HG02973 (cell line): Measurements from ENCODE around the gene SMARCA4.
"Not testable (repeated sequence)": the region's sequence is repeated elsewhere in the genome, so short reads cannot be mapped to it uniquely, and the experiment has no call there.

Experiments used
- ATAC-seq: cut with Tn5 transposase; IDR thresholded peaks from one replicate; pipeline ENCODE4 v1.9.1; 2021; ENCODE audit warnings: moderate library complexity; ENCODE audit not compliant: unreplicated experiment

The SMARCA4 gene

DNA sequence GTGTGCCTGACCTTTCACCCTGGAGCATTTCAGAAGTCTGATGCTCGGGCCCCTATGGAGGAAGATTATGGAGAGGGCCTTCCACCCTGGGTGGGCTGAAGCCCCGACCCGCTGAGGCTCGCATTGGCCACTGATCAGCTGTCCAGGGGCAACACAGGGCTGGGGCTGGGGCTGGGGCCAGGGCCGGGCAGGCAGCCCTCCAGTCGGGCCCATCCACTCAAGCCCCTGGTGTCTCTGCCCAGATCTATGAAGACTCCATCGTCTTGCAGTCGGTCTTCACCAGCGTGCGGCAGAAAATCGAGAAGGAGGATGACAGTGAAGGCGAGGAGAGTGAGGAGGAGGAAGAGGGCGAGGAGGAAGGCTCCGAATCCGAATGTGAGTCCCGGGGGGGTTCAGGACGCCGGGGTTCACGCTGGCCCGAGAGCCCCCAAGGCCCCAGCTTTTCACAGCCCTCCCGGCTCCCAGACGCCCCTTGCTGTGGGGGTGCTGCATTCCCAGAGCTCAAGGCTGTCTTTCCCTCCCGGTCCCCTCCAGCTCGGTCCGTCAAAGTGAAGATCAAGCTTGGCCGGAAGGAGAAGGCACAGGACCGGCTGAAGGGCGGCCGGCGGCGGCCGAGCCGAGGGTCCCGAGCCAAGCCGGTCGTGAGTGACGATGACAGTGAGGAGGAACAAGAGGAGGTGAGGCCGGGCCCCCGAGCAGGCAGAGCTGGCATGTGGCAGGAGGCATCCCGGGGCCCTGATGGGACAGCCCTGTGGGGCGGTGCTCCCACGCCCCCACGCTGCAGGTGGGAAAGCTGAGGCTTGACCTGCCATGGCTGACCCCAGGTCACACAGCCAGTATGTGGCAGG lies 98.9 kb downstream of the SMARCA4 start:
- ATAC-seq = no peak

DNA sequence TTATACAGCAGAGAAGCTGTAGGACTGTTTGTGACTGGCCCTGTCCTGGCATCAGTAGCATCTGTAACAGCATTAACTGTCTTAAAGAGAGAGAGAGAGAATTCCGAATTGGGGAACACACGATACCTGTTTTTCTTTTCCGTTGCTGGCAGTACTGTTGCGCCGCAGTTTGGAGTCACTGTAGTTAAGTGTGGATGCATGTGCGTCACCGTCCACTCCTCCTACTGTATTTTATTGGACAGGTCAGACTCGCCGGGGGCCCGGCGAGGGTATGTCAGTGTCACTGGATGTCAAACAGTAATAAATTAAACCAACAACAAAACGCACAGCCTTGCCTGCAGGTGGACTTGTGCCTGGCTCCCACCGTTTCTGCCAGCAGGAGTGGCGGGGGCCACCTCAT lies 101.1 kb downstream of the SMARCA4 start:
- no peak for ATAC-seq

DNA sequence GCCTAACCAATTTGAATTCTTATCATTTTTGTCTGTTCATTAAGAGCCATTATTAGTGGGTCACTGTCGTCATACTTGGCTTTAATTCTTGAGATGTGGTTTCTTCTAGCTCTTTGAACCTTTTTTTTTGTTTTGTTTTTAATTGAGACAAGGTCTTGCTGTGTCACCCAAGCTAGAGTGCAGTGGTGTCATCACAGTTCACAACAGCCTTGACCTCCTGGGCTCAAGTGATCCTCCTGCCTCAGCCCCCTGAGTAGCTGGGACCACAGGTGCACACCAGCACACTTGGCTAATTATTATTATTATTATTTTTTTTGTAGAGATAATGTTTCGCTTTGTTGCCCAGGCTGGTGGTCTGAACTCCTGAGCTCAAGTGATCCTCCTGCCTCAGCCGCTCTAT lies 102.6 kb downstream of the SMARCA4 start:
- no peak for ATAC-seq

DNA sequence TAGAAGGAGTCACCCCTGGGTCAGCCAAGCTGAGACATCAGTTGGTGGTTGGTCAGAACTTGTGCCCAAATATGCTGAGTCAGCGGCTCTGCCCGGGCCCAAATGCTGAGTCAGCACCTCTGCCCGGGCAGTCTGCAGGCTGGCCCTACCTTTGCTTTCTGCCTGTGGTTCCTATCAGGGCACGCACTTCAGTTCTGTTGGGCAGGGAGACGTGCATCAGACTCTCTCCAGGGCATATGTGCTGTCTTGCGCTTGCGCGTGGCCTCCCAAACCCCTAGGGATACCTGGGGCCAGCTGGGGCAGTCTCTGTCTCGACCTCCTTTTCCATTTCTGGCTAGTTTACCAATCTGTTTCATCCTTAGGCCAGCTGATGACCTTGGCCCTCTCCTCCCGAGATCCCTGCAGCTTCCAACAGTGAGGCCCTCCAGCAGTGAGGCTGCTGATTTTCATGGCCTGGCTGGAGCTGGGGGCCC lies 104.0 kb downstream of the SMARCA4 start:
- no peak for ATAC-seq

DNA sequence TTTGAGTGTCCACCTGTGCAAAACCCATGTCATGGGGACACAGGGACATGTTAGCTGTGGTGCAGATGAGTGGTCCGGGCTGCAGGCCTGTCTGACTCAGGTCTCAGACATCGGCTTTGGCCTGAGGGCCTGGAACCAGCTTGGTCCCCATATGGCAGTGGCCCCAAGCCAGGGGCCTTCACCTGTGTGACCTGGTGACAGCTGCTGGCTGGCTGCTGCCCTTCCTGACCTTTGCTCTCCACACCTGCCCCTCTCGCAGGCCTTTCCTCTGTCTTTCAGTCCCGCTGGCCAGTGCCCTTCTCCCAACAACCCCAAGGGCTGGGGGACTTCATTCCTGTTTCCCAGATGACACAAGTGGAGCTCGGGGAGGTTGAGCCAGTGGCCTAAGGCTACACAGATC lies 105.5 kb downstream of the SMARCA4 start:
- no peak for ATAC-seq

DNA sequence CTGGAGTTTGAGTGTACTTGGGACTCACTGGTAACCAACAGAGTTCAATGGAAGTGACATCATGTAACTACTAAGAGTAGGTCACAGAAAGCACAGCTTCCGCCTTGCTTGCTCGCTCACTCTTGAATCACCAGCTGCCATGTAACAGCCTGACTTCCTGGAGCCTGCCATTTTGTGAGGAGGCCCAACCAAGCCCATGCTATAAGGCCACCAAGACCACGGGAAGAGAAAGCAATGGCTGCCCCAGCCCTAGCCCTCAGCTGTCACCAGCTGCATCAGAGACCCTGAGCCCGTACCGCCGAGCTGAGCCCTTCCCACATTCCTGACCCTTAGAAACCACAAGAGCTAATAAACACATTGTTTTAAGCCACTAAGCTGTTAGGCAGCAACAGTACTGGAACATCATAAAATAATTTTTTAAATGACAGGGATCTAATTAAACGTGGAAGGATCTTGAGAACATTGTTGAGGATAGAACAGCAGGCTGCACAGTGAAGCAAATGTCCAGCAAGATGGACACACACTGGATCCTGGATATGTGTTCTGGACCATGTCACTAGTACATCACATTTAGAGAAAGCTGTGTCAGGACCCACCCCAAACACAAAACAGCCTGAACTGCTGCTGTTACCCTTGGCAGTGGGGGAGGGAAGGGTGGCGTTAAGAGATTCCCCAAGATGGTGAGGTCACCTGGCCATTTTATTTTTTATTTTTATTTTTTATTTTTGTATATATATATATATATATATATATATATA lies 106.7 kb downstream of the SMARCA4 start:
- no peak for ATAC-seq

DNA sequence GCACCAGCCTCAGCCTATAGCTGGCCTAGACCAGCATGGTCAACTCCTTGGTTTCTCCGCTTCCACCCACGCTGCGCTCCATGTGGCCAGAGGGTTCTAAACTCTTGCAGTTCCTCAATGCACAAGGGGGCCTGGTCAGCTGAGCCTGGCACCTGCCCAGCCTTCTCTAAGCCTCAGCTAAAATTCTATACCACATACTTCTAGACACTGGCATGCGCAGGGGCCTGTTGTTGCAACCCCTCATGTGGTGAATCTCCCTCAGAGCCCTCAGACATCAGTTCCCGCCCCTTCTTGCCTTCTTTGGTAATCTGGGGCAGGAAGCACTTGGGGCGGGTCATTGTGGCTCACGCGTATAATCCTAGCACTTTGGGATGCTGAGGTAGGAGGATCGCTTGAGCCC lies 108.7 kb downstream of the SMARCA4 start:
- ATAC-seq = no peak

DNA sequence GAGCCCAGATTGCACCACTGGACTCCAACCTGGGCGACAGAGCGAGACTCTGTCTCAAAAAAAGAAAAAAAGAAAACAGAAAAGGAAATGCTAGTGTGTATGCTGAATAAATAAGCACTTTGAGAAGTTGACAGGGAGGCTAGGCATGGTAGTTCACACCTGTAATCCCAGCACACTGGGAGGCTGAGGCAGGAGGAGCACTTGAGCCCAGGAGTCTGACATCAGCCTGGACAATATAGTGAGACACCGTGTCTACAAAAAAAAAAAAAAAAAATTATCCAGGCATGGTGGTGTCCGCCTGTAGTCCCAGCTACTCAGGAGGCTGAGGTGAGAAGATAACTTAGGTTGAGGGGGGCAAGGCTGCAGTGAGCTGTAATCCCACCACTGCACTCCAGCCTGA lies 109.3 kb downstream of the SMARCA4 start:
- no peak for ATAC-seq

DNA sequence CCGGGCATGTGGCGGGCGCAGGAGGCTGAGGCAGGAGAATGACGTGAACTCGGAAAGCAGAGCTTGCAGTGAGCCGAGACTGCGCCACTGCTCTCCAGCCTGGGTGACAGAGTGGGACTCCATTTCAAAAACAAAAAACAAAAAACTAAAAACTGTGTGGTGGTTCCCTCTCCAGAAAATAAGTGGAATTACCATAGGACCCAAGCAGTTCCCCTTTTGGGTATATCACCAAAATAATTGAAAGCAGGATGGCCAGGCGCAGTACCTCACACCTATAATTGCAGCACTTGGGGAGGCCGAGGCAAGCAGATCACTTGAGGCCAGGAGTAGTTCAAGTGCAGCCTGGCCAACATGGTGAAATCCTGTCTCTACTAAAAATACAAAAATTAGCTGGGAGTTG lies 112.7 kb downstream of the SMARCA4 start:
- ATAC-seq = no peak

DNA sequence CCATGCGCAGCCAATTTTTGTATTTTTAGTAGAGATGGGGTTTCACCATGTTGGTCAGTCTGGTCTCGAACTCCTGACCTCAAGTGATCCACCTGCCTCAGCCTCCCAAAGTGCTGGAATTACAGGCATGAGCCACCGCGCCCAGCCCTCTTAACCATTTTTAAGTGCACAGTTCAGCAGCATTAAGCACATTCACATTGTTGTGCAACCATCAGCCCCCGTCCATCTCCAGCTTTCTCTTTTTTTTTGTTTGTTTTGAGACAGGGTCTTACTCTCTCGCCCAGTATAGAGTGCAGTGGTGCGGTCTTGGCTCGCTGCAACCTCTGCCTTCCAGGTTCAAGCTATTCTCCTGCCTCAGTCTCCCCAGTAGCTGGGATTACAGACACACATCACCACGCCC lies 116.0 kb downstream of the SMARCA4 start:
- not testable (repeated sequence) for ATAC-seq

DNA sequence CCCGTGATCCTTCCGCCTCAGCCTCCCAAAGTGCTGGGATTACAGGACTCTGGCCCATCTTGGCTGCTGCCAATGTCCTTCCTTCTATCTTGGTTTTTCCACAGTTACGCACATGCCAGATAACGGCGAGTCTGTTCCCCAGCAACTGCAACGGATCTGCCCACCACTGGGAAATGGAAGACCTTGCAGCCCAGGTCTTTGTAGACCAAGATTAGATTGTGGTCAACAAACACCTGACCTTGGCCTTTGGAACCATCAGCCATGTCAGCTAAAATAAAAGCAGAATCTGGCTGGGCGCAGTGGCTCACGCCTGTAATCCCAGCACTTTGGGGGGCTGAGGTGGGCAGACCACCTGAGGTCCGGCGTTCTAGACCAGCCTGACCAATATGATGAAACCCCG lies 118.1 kb downstream of the SMARCA4 start:
- ATAC-seq = no peak

DNA sequence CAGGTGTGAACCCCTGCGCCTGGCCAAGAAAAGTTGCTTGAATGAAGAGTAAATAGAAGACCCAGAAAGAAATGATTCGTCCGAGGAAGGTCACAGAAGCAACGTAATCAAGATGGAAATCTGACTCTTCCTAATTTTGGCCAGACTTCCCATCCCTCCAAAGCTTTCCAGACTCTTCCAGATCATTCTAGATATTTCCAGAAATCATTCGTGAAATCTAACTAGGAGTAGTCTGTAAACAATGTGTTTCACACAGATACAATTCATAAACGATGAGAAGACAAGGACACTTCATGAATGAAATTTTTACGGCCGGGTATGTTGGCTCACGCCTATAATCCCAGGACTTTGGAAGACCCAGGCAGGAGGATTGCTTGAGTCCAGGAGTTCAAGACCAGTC lies 119.2 kb downstream of the SMARCA4 start:
- ATAC-seq = no peak

DNA sequence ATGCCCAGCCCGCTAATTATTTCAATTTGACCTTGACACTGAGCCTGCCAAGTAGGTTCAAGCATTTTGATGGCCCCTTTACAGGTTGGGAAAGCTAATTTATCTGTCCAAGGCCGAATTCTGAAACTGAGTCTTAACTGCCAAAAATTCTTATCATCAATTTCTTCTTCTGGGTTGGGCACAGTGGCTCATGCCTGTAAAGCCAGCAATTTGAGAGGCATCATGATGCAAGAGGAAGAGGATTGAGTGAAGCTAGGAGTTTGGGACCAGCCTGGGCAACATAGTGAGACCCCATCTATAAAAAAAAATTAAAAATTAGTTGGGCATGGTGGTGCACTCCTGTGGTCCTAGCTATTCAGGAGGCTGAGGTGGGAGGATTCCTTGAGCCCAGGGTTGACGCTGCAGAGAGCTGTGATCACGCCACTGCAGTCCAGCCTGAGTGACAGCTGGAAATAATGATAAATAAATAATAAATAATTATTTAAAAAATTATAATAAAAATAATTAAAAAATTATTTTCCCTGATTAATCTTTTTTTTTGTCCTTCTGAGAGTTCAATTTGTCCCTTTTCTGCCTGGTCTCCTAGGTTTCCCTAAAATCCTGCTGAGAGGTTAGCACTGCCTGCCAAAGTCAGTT lies 127.2 kb downstream of the SMARCA4 start:
- ATAC-seq = no peak

DNA sequence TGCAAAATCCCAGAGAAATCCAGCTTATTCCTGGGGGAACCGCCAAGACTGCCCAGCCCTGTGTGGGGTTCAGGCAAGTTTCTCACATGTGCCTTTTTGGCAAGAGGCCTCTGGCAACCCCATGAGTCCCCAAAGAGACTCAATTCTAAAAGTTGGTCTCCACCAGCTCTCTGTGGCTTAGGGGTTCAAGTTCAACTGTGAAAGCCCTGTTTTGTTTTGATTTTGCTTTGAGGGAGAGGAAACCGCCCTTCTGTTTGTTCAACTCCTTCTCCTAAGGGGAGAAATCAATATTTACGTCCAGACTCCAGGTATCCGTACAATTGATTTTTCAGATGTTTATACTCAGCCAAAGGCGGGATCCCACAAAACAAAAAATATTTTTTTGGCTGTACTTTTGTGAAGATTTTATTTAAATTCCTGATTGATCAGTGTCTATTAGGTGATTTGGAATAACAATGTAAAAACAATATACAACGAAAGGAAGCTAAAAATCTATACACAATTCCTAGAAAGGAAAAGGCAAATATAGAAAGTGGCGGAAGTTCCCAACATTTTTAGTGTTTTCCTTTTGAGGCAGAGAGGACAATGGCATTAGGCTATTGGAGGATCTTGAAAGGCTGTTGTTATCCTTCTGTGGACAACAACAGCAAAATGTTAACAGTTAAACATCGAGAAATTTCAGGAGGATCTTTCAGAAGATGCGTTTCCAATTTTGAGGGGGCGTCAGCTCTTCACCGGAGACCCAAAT lies 127.8 kb downstream of the SMARCA4 start:
- ATAC-seq = no peak

DNA sequence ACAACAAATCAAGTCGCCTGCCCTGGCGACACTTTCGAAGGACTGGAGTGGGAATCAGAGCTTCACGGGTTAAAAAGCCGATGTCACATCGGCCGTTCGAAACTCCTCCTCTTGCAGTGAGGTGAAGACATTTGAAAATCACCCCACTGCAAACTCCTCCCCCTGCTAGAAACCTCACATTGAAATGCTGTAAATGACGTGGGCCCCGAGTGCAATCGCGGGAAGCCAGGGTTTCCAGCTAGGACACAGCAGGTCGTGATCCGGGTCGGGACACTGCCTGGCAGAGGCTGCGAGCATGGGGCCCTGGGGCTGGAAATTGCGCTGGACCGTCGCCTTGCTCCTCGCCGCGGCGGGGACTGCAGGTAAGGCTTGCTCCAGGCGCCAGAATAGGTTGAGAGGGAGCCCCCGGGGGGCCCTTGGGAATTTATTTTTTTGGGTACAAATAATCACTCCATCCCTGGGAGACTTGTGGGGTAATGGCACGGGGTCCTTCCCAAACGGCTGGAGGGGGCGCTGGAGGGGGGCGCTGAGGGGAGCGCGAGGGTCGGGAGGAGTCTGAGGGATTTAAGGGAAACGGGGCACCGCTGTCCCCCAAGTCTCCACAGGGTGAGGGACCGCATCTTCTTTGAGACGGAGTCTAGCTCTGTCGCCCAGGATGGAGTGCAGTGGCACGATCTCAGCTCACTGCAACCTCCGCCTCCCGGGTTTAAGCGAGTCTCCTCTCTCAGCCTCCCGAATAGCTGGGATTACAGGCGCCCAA lies 128.6 kb downstream of the SMARCA4 start, which contains the start of gene LDLR:
LDLR (plus strand) TSS at position 210 of the 760 bp plus-strand sequence; CDS start at position 296, 86 bp downstream.
- no peak for ATAC-seq

DNA sequence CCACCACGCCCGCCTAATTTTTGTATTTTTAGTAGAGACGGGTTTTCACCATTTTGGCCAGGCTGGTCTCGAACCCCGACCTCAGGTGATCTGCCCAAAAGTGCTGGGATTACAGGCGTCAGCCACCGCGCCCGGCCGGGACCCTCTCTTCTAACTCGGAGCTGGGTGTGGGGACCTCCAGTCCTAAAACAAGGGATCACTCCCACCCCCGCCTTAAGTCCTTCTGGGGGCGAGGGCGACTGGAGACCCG lies 129.1 kb downstream of the SMARCA4 start:
- not testable (repeated sequence) for ATAC-seq

DNA sequence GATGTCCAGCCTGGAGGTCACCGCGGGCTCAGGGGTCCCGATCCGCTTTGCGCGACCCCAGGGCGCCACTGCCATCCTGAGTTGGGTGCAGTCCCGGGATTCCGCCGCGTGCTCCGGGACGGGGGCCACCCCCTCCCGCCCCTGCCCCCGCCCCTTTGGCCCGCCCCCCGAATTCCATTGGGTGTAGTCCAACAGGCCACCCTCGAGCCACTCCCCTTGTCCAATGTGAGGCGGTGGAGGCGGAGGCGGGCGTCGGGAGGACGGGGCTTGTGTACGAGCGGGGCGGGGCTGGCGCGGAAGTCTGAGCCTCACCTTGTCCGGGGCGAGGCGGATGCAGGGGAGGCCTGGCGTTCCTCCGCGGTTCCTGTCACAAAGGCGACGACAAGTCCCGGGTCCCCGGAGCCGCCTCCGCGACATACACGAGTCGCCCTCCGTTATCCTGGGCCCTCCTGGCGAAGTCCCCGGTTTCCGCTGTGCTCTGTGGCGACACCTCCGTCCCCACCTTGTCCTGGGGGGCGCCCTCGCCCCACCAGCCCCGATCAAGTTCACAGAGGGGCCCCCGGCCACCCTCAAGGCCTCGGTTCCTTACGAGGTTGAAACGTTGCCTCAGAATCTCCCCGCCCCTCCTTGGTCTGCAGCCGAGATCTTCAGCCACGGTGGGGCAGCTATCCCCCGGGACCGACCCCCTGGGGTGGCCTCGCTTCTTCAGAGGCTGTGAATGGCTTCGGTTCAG lies 129.6 kb downstream of the SMARCA4 start:
- peak; percentile 62 for ATAC-seq

DNA sequence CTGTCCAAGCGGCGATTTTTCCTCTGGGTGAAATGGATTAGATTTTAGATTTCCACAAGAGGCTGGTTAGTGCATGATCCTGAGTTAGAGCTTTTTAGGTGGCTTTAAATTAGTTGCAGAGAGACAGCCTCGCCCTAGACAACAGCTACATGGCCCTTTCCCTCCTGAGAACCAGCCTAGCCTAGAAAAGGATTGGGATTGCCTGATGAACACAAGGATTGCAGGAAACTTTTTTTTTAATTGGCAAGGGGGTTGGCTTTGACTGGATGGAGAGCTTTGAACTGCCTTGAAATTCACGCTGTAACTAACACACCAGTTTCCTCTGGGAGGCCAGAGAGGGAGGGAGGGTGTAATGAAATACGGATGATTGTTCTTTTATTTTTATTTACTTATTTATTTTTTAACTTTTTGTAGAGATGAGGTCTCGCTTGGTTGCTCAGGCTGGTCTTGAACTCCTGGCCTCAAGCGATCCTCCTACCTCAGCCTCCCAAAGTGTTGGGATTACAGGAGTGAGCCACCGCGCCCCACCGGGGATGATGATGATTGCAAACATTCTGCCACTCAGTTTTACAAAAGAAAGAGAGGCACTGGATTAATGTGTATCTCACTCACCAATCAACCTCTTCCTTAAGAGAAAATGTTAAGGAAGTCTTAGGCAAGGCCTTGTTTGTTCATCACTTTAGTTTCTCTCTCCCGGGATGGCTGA lies 130.3 kb downstream of the SMARCA4 start:
- no peak for ATAC-seq

DNA sequence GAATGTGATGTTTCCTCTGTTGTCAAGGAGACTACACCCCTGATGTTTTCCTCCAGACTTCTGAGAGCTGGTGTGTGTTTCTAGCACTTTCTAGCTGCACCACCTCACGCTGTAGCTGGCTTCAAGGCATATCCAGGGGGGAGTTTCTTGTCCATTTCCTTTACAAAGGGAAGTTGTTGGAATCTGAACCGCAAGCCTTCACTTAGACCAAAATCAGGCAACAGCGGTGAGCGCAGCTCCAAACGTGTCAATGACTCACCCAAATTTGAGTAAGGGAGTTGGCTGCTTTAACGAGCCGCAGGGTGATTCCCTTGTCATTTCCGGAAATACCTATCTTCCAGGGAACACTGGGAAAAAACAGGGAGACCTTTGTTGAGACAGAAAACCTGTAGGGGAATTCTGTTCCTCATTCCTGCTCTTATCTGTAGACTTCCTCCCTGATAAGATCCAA lies 130.9 kb downstream of the SMARCA4 start:
- no peak for ATAC-seq
